BJ (cell line): ENCODE data around the gene CDKN2C. TPM values are rescaled to one million over a fixed set of nuclear protein-coding genes. Genes with fewer than 3 reads are reported as not detected.
"Not testable (repeated sequence)": the region's sequence is repeated elsewhere in the genome, so short reads cannot be mapped to it uniquely, and the experiment has no call there.

Source experiments
- CTCF ChIA-PET: fragments of 350-600 bp; formaldehyde crosslinking; extraction: SDS; loops from one replicate; lab custom pipeline; 2021; ENCODE audit warnings: antibody characterized with exemption, inconsistent platforms; lab: Yijun Ruan, JAX
- POLR2A ChIA-PET: fragments of 300-600 bp; sonication (Branson Sonifier 250); formaldehyde crosslinking; extraction: SDS; loops from one replicate; lab custom pipeline; 2021; ENCODE audit warnings: antibody characterized with exemption; lab: Charles Lee
- DNase-seq: peaks from one replicate; pipeline ENCODE4 v3.0.0-alpha.2; 2011; ENCODE audit warnings: low read depth
- H3K27me3 ChIP-seq: 2 replicates; pipeline ENCODE4 v1.6.0; 2011; ENCODE audit warnings: low read length; ENCODE audit not compliant: control insufficient read depth, insufficient read depth
- H3K36me3 ChIP-seq: 2 replicates; pipeline ENCODE4 v1.5.1; 2011; ENCODE audit warnings: low read length; ENCODE audit not compliant: control insufficient read depth, insufficient read depth
- H3K4me3 ChIP-seq: 2 replicates; pipeline ENCODE4 v1.5.1; 2011; ENCODE audit warnings: low read depth, mild to moderate bottlenecking, control low read depth, low read length
- CTCF ChIP-seq: IDR thresholded peaks from 2 replicates; pipeline ENCODE4 v1.5.1; 2011; ENCODE audit warnings: low read depth, mild to moderate bottlenecking, control low read depth, inconsistent platforms, low read length, moderate library complexity; ENCODE audit not compliant: insufficient read depth
- polyA plus RNA-seq: library from polyadenylated mRNA; depleted of rRNA; stranded (reverse); fragments of >200 nt; gene quantifications from 2 replicates; pipeline ENCODE4 v1.2.3, GENCODE V29; 2011

The CDKN2C gene
- polyA plus RNA-seq, 1 experiment = 21.3 TPM

DNA sequence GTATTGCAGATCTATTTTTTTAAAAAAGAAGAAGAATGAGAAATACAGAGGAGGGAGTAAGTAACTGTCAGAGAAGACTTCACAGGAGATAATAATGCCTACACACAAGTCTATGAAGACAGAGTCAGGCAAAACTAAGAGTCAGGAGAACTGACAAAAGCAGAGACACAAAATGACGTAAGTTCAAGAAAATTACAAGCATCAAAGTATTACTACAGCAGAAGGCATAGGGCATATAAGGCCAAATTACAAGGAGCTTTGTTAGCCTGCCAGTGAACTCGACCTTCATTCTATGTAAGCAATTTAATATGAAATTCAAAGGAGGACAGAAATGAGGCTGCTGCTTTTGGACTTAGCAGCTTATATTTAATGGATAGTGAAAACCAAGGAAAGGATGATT lies 33.7 kb upstream of the CDKN2C start:
- no peak for DNase-seq
- Histone ChIP-seq H3K4me3 (no peak overlapping the region), H3K27me3 (no peaks in the 10 kb centered on the region), H3K36me3 (no peaks in the 10 kb centered on the region)
- ChIA-PET CTCF (interaction anchor here (0.6 to 1.5 kb wide), 3 partner anchors 20 to 168 kb away, joined by 3 to 4 read pairs (median 4); no protein-coding TSS in a partner anchor), POLR2A (no interaction called here)
- TF ChIP-seq CTCF = no peak

- Histone ChIP-seq H3K4me3 (no peak overlapping the region), H3K36me3 (no peaks in the 10 kb centered on the region), H3K27me3 (no peaks in the 10 kb centered on the region)
- no peak for DNase-seq
- TF ChIP-seq CTCF = no peak
- ChIA-PET POLR2A (no interaction called here), CTCF (interaction anchor here (2.4 kb wide), 1 partner anchor 11 kb away, joined by 8 read pairs; no protein-coding TSS in a partner anchor)
Measured at GRCh38 chr1:50940291-50940690, 29.8 kb upstream of the CDKN2C start.

DNA sequence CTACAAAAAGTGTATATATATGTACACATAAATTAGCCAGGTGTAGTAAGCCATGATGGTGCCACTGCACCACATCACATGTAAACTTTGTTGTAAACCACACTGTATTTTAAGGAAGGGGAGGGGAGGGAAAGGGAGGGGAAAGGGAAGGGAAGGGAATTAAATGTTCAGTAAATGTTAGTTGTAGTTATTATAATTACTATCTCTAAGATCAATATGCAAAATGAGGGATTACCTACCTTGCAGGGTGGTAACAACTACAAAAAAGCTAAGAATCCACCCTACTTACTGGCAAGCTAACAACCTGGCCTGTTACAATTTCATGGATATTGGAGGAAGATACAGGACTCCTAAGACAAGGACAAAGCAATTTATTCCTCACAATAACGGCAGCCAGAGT lies 27.7 kb upstream of the CDKN2C start:
- TF ChIP-seq CTCF = no peak
- Histone ChIP-seq H3K36me3 (no peaks in the 10 kb centered on the region), H3K4me3 (no peak overlapping the region), H3K27me3 (no peaks in the 10 kb centered on the region)
- DNase-seq = no peak
- POLR2A ChIA-PET = no interaction called here
- CTCF ChIA-PET = interaction anchor here (0.8 kb wide), 1 partner anchor 13 kb away, joined by 4 read pairs; no protein-coding TSS in a partner anchor

DNA sequence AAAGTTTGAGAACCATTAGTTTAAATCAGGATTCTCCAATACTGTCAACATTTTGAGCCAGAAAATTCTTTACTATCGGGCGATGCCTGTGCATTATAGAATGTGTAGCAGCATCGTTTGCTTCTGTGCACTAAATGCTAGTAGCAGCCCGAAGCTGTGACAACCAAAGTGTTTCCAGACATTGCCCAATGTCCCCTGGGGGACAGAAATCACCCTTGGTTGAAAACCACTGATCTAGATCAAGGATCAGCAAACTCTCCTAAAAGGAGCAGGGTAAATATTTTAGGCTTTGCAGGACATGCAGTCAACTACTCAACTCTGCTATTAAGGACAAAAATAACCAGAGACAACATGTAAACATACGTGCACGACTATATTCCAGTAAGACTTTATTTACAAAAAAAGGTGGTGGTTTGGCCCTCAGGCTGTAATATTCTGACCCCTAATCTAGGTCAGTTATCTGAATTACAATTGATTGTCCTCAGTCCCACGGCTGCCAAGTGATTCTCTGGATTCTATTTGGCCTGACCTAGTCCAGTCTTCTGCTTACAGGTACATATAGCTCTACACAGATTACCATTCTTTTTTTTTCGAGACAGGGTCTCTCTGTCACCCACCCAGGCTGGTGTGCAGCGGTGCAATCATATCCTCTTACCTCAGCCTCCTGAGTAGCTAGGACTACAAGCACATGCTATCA lies 20.6 kb upstream of the CDKN2C start:
- DNase-seq = no peak
- no peaks in the 10 kb centered on the region for H3K36me3 ChIP-seq
- POLR2A ChIA-PET = no interaction called here
- H3K27me3 ChIP-seq = no peaks in the 10 kb centered on the region
- TF ChIP-seq CTCF = no peak
- CTCF ChIA-PET = no interaction called here
- H3K4me3 ChIP-seq = no peak overlapping the region

GRCh38 chr1:50950396-50950795 lies 19.6 kb upstream of the CDKN2C start:
- CTCF ChIA-PET = interaction anchor here (0.9 kb wide), 1 partner anchor 10 kb away, joined by 3 read pairs; the partner anchor contains the start of gene FAF1
- H3K36me3 ChIP-seq = no peaks in the 10 kb centered on the region
- no peak for DNase-seq
- no peak for TF ChIP-seq CTCF
- no peaks in the 10 kb centered on the region for H3K27me3 ChIP-seq
- no peak overlapping the region for H3K4me3 ChIP-seq
- POLR2A ChIA-PET = no interaction called here

DNA sequence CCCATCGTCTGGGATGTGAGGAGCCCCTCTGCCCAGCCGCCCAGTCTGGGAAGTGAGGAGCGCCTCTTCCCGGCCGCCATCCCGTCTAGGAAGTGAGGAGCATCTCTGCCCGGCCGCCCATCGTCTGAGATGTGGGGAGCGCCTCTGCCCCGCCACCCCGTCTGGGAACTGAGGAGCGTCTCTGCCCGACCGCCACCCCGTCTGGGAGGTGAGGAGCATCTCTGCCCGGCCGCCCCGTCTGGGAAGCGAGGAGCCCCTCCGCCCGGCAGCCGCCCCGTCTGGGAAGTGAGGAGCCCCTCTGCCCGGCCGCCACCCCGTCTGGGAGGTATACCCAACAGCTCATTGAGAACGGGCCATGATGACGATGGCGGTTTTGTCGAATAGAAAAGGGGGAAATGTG lies 17.5 kb upstream of the CDKN2C start:
- H3K36me3 ChIP-seq, CTCF ChIA-PET, H3K4me3 ChIP-seq, POLR2A ChIA-PET, DNase-seq, H3K27me3 ChIP-seq: not testable (repeated sequence)
